ENCODE measurements around the gene MLX.
"Not testable (repeated sequence)": the region's sequence is repeated elsewhere in the genome, so short reads cannot be mapped to it uniquely, and the experiment has no call there.

The MLX gene

DNA sequence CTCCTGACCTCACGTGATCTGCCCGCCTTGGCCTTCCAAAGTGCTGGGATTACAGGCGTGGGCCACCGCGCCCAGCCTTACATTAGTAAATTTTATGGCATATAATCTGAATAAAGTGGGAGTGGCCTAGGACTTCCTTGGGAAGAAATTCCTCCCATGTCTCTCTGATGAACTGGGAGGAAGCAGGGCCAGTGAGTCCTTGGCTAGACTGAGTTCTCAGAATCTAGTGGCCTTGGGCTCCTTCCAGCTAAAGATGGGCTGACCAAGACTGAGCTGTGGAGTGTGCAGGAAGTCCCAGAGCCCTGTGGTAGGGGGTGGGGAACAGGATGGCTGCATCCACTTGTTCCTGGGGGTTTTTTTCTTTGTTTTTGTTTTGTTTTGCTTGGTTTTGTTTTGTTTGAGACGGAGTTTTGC lies 40.9 kb upstream of the MLX start:
- ATAC-seq (replicated peaks) (no peak), DNase-seq (no peak)
- Mint-ChIP-seq H3K9me3 (no peaks in the 10 kb centered on the region), H3K4me3 (no peak overlapping the region), H3K27ac (no peak overlapping the region), H3K27me3 (peaks cover 0 to 15% of the 10 kb centered on the region in 2 donors), H3K4me1 (ENCODE audit: low read depth in 2 of 2) (peaks cover 24 to 33% of the 10 kb centered on the region in 2 donors), H3K36me3 (ENCODE audit: insufficient read depth) (peaks cover 3% of the 10 kb centered on the region)

DNA sequence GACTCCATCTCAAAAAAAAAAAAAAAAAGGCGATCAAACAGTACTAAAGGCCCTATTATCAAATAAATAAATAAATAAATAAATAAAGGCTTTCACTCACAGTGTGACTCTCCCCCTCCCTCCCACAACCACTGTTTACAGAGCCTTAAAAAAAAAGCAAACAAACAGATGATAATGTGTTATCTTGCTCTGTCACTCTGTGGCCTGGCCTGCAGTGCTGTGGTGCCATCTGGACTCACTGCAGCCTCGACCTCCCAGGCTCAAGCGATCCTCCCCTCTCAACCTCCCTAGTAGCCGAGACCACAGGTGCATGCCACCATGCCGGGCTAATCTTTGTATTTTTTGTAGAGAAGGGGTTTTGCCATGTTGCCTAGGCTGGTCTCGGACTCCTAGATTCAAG lies 39.0 kb upstream of the MLX start:
- no peak overlapping the region for H3K27ac Mint-ChIP-seq
- H3K4me1 Mint-ChIP-seq (ENCODE audit: low read depth in 2 of 2): peaks cover 31 to 42% of the 10 kb centered on the region in 2 donors
- peaks cover 0 to 7% of the 10 kb centered on the region in 2 donors for H3K27me3 Mint-ChIP-seq
- peaks cover 9% of the 10 kb centered on the region for H3K36me3 Mint-ChIP-seq (ENCODE audit: insufficient read depth)
- no peak for DNase-seq
- no peak for ATAC-seq (replicated peaks)
- no peaks in the 10 kb centered on the region for H3K9me3 Mint-ChIP-seq
- H3K4me3 Mint-ChIP-seq: no peak overlapping the region

DNA sequence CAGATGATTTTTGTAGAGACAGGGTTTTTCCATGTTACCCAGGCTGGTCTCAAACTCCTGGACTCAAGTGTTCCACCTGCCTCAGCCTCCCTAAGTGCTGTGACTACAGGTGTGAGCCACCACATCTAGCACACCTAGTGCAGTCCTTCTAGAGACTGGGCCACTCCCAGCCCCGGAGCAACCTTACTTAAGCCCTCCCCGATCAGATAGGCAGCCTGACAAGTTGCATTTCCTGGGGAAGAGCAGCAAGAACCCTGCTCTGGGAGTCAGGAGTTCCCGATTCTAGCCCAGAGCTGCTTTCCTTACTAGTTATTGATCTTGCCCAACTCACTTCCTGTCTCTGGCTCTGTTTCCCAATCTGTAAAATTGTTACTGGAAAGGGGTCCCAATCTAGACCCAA lies 37.8 kb upstream of the MLX start:
- peaks cover 0 to 5% of the 10 kb centered on the region in 2 donors for H3K27me3 Mint-ChIP-seq
- ATAC-seq (replicated peaks) (no peak), DNase-seq (no peak)
- no peaks in the 10 kb centered on the region for H3K9me3 Mint-ChIP-seq
- H3K4me1 Mint-ChIP-seq (ENCODE audit: low read depth in 2 of 2): peaks cover 32 to 41% of the 10 kb centered on the region in 2 donors
- H3K4me3 Mint-ChIP-seq: peak overlapping the region; percentile 75 to 80
- no peak overlapping the region for H3K27ac Mint-ChIP-seq
- peaks cover 9% of the 10 kb centered on the region for H3K36me3 Mint-ChIP-seq (ENCODE audit: insufficient read depth)

DNA sequence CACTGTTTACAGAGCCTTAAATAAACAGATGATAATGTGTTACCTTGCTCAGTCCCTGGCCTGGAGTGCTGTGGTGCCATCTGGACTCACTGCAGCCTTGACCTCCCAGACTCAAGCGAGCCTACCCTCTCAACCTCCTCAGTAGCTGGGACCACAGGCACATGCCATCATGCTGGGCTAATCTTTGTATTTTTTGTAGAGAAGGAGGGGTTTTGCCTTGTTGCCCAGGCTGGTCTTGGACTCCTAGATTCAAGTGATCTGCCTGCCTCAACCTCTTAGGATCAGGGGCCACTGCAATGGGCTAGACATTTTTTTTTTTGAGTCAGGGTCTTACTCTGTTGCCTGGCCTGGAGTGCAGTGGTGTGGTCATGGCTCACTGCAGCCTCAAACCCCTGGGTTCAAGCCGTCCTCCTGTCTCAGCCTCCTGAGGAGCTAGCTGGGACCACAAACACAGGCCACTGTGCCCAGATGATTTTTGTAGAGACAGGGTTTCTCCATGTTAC lies 35.9 kb upstream of the MLX start:
- Mint-ChIP-seq H3K9me3 (no peaks in the 10 kb centered on the region), H3K27ac (peak overlapping the region; percentile 64 to 82), H3K4me3 (peak overlapping the region; percentile 75 to 80), H3K27me3 (no peaks in the 10 kb centered on the region), H3K36me3 (ENCODE audit: insufficient read depth) (peaks cover 15% of the 10 kb centered on the region), H3K4me1 (ENCODE audit: low read depth in 2 of 2) (peaks cover 35 to 40% of the 10 kb centered on the region in 2 donors)
- ATAC-seq (replicated peaks) (no peak), DNase-seq (no peak)

DNA sequence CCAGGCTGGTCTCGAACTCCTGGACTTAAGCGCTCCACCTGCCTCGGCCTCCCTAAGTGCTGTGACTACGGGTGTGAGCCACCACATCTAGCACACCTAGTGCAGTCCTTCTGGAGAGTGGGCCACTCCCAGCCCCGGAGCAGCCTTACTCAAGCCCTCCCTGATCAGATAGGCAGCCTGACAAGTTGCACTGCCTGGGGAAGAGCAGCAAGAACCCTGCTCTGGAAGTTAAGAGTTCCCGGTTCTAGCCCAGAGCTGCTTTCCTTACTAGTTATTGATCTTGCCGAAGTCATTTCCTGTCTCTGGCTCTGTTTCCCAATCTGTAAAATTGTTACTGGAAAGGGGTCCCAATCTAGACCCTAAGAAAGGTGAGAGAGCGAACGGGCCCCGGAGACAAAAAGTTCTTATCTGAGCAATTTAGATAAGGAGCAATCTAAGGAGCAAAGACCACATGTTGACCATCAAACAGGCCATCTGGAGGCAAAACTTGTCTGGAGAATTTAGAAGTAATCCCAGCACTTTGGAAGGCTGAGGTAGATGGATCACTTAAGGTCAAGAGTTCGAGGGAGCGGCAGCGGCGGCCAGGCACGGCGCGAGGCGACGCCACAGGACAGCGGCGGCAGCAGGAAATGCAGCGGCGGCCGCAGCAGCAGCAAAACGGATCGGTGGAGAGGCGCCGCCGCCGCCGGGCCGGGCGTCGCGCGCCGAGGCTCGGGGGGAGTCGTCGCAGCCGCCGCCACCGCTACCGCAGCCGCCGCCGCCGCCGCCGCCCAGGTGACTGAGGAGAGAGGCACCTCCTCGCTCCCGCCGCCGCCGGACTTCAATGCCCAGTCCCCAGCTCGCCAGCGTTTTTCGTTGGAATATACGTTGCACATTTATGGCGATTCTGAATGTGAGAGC lies 35.2 kb upstream of the MLX start:
- DNase-seq (peak; percentile 41 to 47 (median 42)), ATAC-seq (replicated peaks) (peak; percentile 39)
- Mint-ChIP-seq H3K36me3 (ENCODE audit: insufficient read depth) (peaks cover 16% of the 10 kb centered on the region), H3K4me3 (peak overlapping the region; percentile 75 to 80), H3K27ac (peak overlapping the region; percentile 64 to 82), H3K4me1 (ENCODE audit: low read depth in 2 of 2) (peaks cover 37 to 40% of the 10 kb centered on the region in 2 donors), H3K9me3 (no peaks in the 10 kb centered on the region), H3K27me3 (no peaks in the 10 kb centered on the region)

DNA sequence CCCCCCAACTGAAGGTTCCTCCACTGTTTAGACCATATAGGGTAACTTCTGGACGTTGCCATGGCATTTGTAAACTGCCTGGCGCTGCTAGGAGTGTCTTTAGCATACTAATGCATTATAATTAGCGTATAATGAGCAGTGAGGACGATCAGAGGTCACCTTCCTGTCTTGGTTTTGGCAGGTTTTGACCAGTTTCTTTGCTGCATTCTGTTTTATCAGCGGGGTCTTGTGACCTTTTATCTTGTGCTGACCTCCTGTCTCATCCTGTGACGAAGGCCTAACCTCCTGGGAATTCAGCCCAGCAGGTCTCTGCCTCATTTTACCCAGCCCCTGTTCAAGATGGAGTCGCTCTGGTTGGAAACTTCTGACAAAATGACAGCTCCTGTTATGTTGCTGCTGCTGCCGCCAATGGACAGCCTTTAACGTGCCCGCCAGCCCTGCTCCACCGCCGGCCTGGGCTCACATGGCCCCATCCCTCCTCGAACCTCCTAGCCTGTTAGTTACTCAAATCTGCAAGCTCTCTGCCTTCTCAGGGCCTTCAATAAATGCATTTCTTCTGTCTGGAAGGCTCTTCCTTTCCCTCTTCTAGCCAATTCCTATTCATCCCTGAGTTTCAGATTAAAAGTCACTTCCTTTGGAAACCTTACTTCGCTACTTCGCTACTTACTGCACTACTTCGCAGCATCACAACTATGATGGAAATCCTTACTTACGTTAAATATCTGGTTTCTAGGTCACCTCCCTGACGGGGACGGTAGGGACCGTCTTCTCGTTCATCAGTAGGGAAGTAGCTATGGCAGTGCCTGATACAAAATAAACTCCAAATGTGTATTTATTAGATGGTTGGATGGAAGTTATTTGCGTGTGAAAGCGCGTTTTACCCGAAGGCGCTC lies 31.5 kb upstream of the MLX start:
- Mint-ChIP-seq H3K4me3 (peak overlapping the region; percentile 79 to 83), H3K27me3 (no peaks in the 10 kb centered on the region), H3K9me3 (no peaks in the 10 kb centered on the region), H3K4me1 (ENCODE audit: low read depth in 2 of 2) (peaks cover 29 to 32% of the 10 kb centered on the region in 2 donors), H3K36me3 (ENCODE audit: insufficient read depth) (peaks cover 15% of the 10 kb centered on the region), H3K27ac (peak overlapping the region in 1 of 2 donors; percentile 85)
- ATAC-seq (replicated peaks) (peak; percentile 11), DNase-seq (no peak)

DNA sequence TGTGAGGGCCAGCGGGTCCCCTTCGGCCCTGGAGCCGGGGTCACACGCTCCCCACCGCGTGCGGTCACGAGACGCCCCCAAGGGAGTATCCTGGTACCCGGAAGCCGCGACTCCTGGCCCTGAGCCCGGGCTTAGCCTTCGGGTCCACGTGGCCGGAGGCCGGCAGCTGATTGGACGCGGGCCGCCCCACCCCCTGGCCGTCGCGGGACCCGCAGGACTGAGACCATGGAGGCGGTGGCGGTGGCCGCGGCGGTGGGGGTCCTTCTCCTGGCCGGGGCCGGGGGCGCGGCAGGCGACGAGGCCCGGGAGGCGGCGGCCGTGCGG lies 30.9 kb upstream of the MLX start, which contains the start of gene NAGLU:
Gene NAGLU, plus strand, starts transcription at position 194 of the 324 bp plus-strand sequence. Its CDS starts 32 bp downstream, at position 226.
- Mint-ChIP-seq H3K9me3 (no peaks in the 10 kb centered on the region), H3K27ac (peak within 1 kb of the TSS; percentile 35 to 85), H3K36me3 (ENCODE audit: insufficient read depth) (peaks cover 15% of the 10 kb centered on the region), H3K4me1 (ENCODE audit: low read depth in 2 of 2) (peaks cover 29 to 30% of the 10 kb centered on the region in 2 donors), H3K4me3 (peak within 1 kb of the TSS; percentile 79 to 83), H3K27me3 (no peaks in the 10 kb centered on the region)
- ATAC-seq (replicated peaks) (peak; percentile 79), DNase-seq (peak; percentile 61 to 70 (median 67))

DNA sequence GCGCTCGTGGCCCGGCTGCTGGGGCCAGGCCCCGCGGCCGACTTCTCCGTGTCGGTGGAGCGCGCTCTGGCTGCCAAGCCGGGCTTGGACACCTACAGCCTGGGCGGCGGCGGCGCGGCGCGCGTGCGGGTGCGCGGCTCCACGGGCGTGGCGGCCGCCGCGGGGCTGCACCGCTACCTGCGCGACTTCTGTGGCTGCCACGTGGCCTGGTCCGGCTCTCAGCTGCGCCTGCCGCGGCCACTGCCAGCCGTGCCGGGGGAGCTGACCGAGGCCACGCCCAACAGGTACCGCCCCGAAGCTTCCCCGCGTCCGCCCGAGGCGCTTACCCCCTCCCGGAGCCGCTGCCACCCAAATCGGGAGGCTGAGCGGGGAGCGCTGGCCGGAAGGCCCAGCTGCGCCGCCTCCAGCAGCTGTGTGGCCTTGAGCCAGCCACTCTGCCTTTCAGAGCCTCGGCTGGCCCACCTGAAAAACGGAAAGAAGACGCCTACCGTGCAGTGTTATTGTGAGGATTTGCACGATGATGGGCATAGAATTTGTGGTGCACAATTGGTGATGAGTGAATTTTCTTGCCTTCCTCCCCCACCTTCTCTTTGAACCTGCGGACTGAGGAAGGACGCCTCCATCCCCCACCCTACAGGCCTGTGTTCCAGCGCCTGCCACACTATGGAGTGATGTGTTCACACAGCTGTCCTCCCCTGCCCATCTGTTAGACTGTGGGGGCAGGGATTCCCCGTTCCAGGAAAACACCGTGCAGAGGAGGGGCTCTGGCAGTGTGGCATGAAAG lies 30.3 kb upstream of the MLX start:
- Mint-ChIP-seq H3K4me3 (peak overlapping the region; percentile 79 to 83), H3K4me1 (ENCODE audit: low read depth in 2 of 2) (peaks cover 29 to 30% of the 10 kb centered on the region in 2 donors), H3K9me3 (no peaks in the 10 kb centered on the region), H3K27me3 (no peaks in the 10 kb centered on the region), H3K27ac (peak overlapping the region in 1 of 2 donors; percentile 35), H3K36me3 (ENCODE audit: insufficient read depth) (peaks cover 13% of the 10 kb centered on the region)
- DNase-seq (peak; percentile 46 to 49 (median 47)), ATAC-seq (replicated peaks) (peak; percentile 65)

DNA sequence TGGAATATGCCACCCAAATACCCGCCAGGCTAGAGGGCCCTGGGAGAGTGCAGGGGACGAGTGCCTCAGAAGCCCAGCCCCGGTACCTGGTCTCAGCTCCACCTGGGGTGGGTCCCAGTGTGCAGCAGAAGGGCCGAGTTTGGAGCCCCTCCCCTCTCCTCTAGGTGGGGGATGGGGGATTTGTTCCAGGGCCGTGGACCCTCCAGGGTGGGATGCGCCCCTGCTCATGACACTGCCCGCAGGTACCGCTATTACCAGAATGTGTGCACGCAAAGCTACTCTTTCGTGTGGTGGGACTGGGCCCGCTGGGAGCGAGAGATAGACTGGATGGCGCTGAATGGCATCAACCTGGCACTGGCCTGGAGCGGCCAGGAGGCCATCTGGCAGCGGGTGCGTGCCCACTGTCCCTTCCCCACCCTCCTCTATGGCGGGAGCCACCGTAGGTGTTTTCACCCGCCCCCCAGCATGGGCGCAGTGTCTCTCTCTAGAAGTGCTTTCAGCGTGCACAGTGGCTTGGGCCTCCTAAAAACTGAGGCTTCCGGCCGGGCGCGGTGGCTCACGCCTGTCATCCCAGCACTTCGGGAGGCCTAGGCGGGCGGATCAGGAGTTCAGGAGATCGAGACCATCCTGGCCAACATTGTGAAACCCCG lies 29.6 kb upstream of the MLX start:
- peak overlapping the region; percentile 73 to 79 for H3K4me3 Mint-ChIP-seq
- no peaks in the 10 kb centered on the region for H3K27me3 Mint-ChIP-seq
- H3K4me1 Mint-ChIP-seq (ENCODE audit: low read depth in 2 of 2): peaks cover 25 to 26% of the 10 kb centered on the region in 2 donors
- no peaks in the 10 kb centered on the region for H3K9me3 Mint-ChIP-seq
- H3K36me3 Mint-ChIP-seq (ENCODE audit: insufficient read depth): peaks cover 10% of the 10 kb centered on the region
- DNase-seq (no peak), ATAC-seq (replicated peaks) (no peak)
- peak overlapping the region in 1 of 2 donors; percentile 35 for H3K27ac Mint-ChIP-seq

DNA sequence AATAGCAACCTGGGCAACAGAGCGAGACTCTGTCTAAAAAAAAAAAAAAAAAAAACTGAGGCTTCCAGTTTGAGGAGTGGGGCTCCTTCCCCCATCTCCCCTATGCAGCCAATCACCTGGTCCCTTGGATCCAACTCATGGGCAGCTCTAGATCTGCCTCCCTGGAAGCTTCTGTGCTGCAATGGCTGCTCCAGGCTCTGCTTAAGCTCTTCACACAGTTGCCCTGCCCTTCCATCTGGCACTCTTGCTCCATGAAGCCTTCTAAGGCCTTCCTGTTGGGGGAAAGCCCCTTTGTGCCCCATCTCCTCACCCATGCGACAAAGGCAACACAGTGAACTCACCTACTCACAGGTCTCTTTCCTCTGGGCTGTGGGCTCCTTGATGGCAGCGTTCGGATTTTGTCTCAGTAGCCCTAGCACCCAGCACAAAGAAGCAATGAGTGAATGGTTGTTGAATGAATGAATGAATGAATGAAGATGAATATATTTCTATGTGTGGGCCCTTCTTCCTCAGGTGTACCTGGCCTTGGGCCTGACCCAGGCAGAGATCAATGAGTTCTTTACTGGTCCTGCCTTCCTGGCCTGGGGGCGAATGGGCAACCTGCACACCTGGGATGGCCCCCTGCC lies 29.0 kb upstream of the MLX start:
- Mint-ChIP-seq H3K4me3 (peak overlapping the region; percentile 52 to 58), H3K36me3 (ENCODE audit: insufficient read depth) (peaks cover 12% of the 10 kb centered on the region), H3K27ac (no peak overlapping the region), H3K4me1 (ENCODE audit: low read depth in 2 of 2) (peaks cover 25 to 26% of the 10 kb centered on the region in 2 donors), H3K9me3 (no peaks in the 10 kb centered on the region), H3K27me3 (no peaks in the 10 kb centered on the region)
- ATAC-seq (replicated peaks) (no peak), DNase-seq (no peak)

DNA sequence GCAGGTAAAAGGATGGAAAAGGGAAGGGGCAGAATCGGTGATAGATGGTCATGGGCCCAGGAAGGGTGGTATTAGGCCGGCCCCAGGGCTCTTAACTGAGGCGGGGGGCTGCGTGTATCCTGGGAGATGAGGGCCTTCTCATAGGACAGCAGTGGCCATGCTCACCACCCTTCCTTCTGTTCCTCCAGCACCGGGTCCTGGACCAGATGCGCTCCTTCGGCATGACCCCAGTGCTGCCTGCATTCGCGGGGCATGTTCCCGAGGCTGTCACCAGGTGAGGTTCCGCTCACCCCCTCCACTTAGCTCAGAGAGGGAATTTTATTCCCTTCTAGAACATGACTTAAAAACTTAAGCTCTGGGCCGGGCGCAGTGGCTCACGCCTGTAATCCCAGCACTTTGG lies 28.4 kb upstream of the MLX start:
- H3K4me3 Mint-ChIP-seq: peak overlapping the region in 1 of 2 donors; percentile 58
- peaks cover 12% of the 10 kb centered on the region for H3K36me3 Mint-ChIP-seq (ENCODE audit: insufficient read depth)
- no peak for DNase-seq
- H3K4me1 Mint-ChIP-seq (ENCODE audit: low read depth in 2 of 2): peaks cover 25% of the 10 kb centered on the region in 2 donors
- no peaks in the 10 kb centered on the region for H3K27me3 Mint-ChIP-seq
- no peaks in the 10 kb centered on the region for H3K9me3 Mint-ChIP-seq
- H3K27ac Mint-ChIP-seq: no peak overlapping the region
- no peak for ATAC-seq (replicated peaks)

DNA sequence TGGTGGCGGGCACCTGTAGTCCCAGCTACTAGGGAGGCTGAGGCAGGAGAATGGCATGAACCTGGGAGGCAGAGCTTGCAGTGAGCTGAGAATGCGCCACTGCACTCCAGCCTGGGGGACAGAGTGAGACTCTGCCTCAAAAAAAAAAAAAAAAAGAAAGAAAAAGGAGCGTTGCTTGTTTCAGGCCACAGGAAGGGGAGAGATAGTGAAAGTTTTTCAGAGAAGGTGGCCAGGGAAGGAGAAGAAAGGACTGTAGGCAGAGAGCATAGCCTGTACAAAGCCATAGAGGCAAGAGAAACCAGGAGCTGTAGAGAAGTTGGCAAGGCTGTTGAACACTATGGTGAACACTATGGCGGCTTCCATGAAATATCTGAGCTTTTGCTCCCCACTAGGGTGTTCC lies 26.3 kb upstream of the MLX start:
- H3K27ac Mint-ChIP-seq: peak overlapping the region; percentile 39 to 62
- peaks cover 11% of the 10 kb centered on the region for H3K36me3 Mint-ChIP-seq (ENCODE audit: insufficient read depth)
- not testable (repeated sequence) for H3K27me3 Mint-ChIP-seq; ATAC-seq (replicated peaks); H3K9me3 Mint-ChIP-seq; DNase-seq
- H3K4me1 Mint-ChIP-seq (ENCODE audit: low read depth in 2 of 2): peaks cover 24% of the 10 kb centered on the region in 2 donors
- H3K4me3 Mint-ChIP-seq: peak overlapping the region in 1 of 2 donors; percentile 30
